Neural cell (in vitro differentiated cells): Measurements from ENCODE around the gene ZC3H12A. TPM values are rescaled to one million over a fixed set of nuclear protein-coding genes. Genes with fewer than 3 reads are reported as not detected.

Source experiments
- H2AFZ ChIP-seq: fragments of 200-600, 300-800 bp; sonication (generic), shearing (Covaris generic); 2 replicates; pipeline ENCODE4 v1.6.0; 2014; ENCODE audit warnings: low read depth, mild to moderate bottlenecking, antibody characterized with exemption, low read length, moderate library complexity
- H3F3A ChIP-seq: fragments of 200-600 bp; shearing (Covaris generic); 2 replicates; pipeline ENCODE4 v1.6.1; 2016; ENCODE audit warnings: mild to moderate bottlenecking, moderate library complexity, mixed read lengths, antibody characterized with exemption, low read length; ENCODE audit not compliant: insufficient read depth, poor library complexity, severe bottlenecking
- H3K27ac ChIP-seq: fragments of 200-600, 300-800 bp; sonication (generic), shearing (Covaris generic); 2 replicates; pipeline ENCODE4 v1.5.1; 2014; ENCODE audit warnings: mild to moderate bottlenecking, low read length, moderate library complexity
- H3K27me3 ChIP-seq: fragments of 300-800, 200-600 bp; sonication (generic), shearing (Covaris generic); 2 replicates; pipeline ENCODE4 v1.6.0; 2014; ENCODE audit warnings: mild to moderate bottlenecking, low read depth, low read length, moderate library complexity; ENCODE audit not compliant: insufficient read depth
- H3K36me3 ChIP-seq: fragments of 300-800, 200-600 bp; sonication (generic), shearing (Covaris generic); 2 replicates; pipeline ENCODE4 v1.5.1; 2014; ENCODE audit warnings: mild to moderate bottlenecking, antibody characterized with exemption, low read length, moderate library complexity; ENCODE audit not compliant: insufficient read depth
- H3K4me2 ChIP-seq: fragments of 300-800, 200-600 bp; sonication (generic), shearing (Covaris generic); 2 replicates; pipeline ENCODE4 v1.6.0; 2014; ENCODE audit warnings: mild to moderate bottlenecking, low read length
- H3K4me3 ChIP-seq: fragments of 300-800, 200-600 bp; sonication (generic), shearing (Covaris generic); 2 replicates; pipeline ENCODE4 v1.5.1; 2014; ENCODE audit warnings: mild to moderate bottlenecking, low read length, moderate library complexity
- H3K79me2 ChIP-seq: fragments of 200-600 bp; shearing (Covaris generic); replicated peaks from 2 replicates; pipeline ENCODE4 v1.6.0; 2014; ENCODE audit warnings: mild to moderate bottlenecking, low read length, moderate library complexity; ENCODE audit not compliant: insufficient read depth
- H3K9ac ChIP-seq: fragments of 300-800, 200-600 bp; sonication (generic), shearing (Covaris generic); 2 replicates; pipeline ENCODE4 v1.6.1; 2016; ENCODE audit warnings: mild to moderate bottlenecking, low read length, mixed read lengths
- H3K9me2 ChIP-seq: fragments of 200-600 bp; shearing (Covaris generic); 2 replicates; pipeline ENCODE4 v1.6.1; 2016; ENCODE audit warnings: mild to moderate bottlenecking, low read length, mixed read lengths; ENCODE audit not compliant: insufficient read depth
- H3K9me3 ChIP-seq: fragments of 200-600, 300-800 bp; sonication (generic), shearing (Covaris generic); 2 replicates; pipeline ENCODE4 v1.6.1; 2016; ENCODE audit warnings: mild to moderate bottlenecking, mixed run types, low read length, moderate library complexity, mixed read lengths
- H4K20me1 ChIP-seq: fragments of 200-600 bp; shearing (Covaris generic); 2 replicates; pipeline ENCODE4 v1.6.1; 2016; ENCODE audit warnings: mild to moderate bottlenecking, mixed run types; ENCODE audit not compliant: insufficient read depth
- CTCF ChIP-seq: fragments of 450-650 bp; IDR thresholded peaks from 2 replicates; pipeline ENCODE4 v1.5.1; 2014; ENCODE audit warnings: antibody characterized with exemption, mild to moderate bottlenecking, moderate library complexity; ENCODE audit not compliant: poor library complexity, severe bottlenecking
- EP300 ChIP-seq: fragments of 450-650 bp; conservative IDR thresholded peaks from 2 replicates; pipeline ENCODE4 v1.6.1; 2014; ENCODE audit warnings: antibody characterized with exemption, mild to moderate bottlenecking, moderate library complexity; ENCODE audit not compliant: poor library complexity, severe bottlenecking
- EZH2 ChIP-seq: fragments of 200-600, 300-800 bp; shearing (Covaris generic), sonication (generic); IDR thresholded peaks from 2 replicates; pipeline ENCODE4 v1.6.1; 2014; ENCODE audit warnings: antibody characterized with exemption, low read length, borderline replicate concordance, mild to moderate bottlenecking; ENCODE audit not compliant: insufficient read depth, poor library complexity, severe bottlenecking
- MXI1 ChIP-seq: fragments of 450-650 bp; conservative IDR thresholded peaks from 2 replicates; pipeline ENCODE4 v1.6.1; 2014; ENCODE audit warnings: antibody characterized with exemption, mild to moderate bottlenecking; ENCODE audit not compliant: poor library complexity, severe bottlenecking
- POLR2AphosphoS5 ChIP-seq: IDR thresholded peaks from 2 replicates; pipeline ENCODE4 v1.6.1; 2012
- RAD21 ChIP-seq: fragments of 450-650 bp; conservative IDR thresholded peaks from 2 replicates; pipeline ENCODE4 v1.6.1; 2014; ENCODE audit warnings: antibody characterized with exemption, mild to moderate bottlenecking, moderate library complexity
- REST ChIP-seq: IDR thresholded peaks from 2 replicates; pipeline ENCODE4 v1.6.1; 2012; ENCODE audit warnings: borderline replicate concordance
- SMC3 ChIP-seq: fragments of 450-650 bp; conservative IDR thresholded peaks from 2 replicates; pipeline ENCODE4 v1.6.1; 2014; ENCODE audit warnings: antibody characterized with exemption, mild to moderate bottlenecking, moderate library complexity; ENCODE audit not compliant: poor library complexity
- TAF1 ChIP-seq: IDR thresholded peaks from 2 replicates; pipeline ENCODE4 v1.6.1; 2012; ENCODE audit warnings: low read depth
- polyA plus RNA-seq: library from polyadenylated mRNA; depleted of rRNA; stranded (reverse); fragments of >200 nt; gene quantifications from 2 replicates; pipeline ENCODE4 v1.2.3, GENCODE V29; 2014

ZC3H12A gene
- polyA plus RNA-seq, 1 donor from 2014 or later: not detected

- H3K9me3 ChIP-seq: no peaks in the 10 kb centered on the region
- peaks cover 30% of the 10 kb centered on the region for H3K79me2 ChIP-seq
- no peak for TF ChIP-seq EZH2
- TF ChIP-seq TAF1: no peak
- peak; percentile 73 for TF ChIP-seq POLR2AphosphoS5
- peak; percentile 74 for TF ChIP-seq SMC3
- TF ChIP-seq RAD21: peak; percentile 59
- TF ChIP-seq REST: peak; percentile 74
- peak; percentile 90 for TF ChIP-seq MXI1
- peak; percentile 98 for TF ChIP-seq CTCF
- peak; percentile 50 for TF ChIP-seq EP300
- no peaks in the 10 kb centered on the region for H3K36me3 ChIP-seq
- peak within 1 kb of the TSS; percentile 76 for H3K4me3 ChIP-seq
- H3K9ac ChIP-seq: peak within 1 kb of the TSS; percentile 89
- H3F3A ChIP-seq: peaks cover 3% of the 10 kb centered on the region
- H3K27ac ChIP-seq: peak within 1 kb of the TSS; percentile 95
- no peaks in the 10 kb centered on the region for H3K27me3 ChIP-seq
- peak within 1 kb of the TSS; percentile 62 for H2AFZ ChIP-seq
- H3K9me2 ChIP-seq: no peaks in the 10 kb centered on the region
- no peaks in the 10 kb centered on the region for H4K20me1 ChIP-seq
- peak within 1 kb of the TSS; percentile 53 for H3K4me2 ChIP-seq
Measured at GRCh38 chr1:37514350-37515184, 40.2 kb downstream of the ZC3H12A start, which contains the start of gene MEAF6. Gene MEAF6, minus strand, starts transcription at chr1:37514766. Its CDS starts 20 bp downstream, at chr1:37514746.

- Histone ChIP-seq H3F3A (peaks cover 3% of the 10 kb centered on the region), H3K9ac (peak overlapping the region; percentile 89), H4K20me1 (no peaks in the 10 kb centered on the region), H3K9me2 (no peaks in the 10 kb centered on the region), H3K36me3 (no peaks in the 10 kb centered on the region), H3K27ac (peak overlapping the region; percentile 95), H3K27me3 (no peaks in the 10 kb centered on the region), H2AFZ (peak overlapping the region; percentile 53), H3K4me2 (peak overlapping the region; percentile 53), H3K9me3 (no peaks in the 10 kb centered on the region), H3K4me3 (peak overlapping the region; percentile 76), H3K79me2 (peaks cover 30% of the 10 kb centered on the region)
- TF ChIP-seq POLR2AphosphoS5: no peak
- no peak for TF ChIP-seq TAF1
- TF ChIP-seq RAD21: no peak
- TF ChIP-seq EZH2: no peak
- no peak for TF ChIP-seq CTCF
- no peak for TF ChIP-seq REST
Measured at GRCh38 chr1:37515185-37516034, 41.0 kb downstream of the ZC3H12A start.
